Measurements from ENCODE around the gene CSAD.
"Not testable (repeated sequence)": the region's sequence is repeated elsewhere in the genome, so short reads cannot be mapped to it uniquely, and the experiment has no call there.

CSAD gene

GRCh38 chr12:53186745-53187144 lies 6.0 kb upstream of the CSAD start:
- no peak overlapping the region for H3K4me3 ChIP-seq (ENCODE audit: low read length)
- TF ChIP-seq CTCF (conservative IDR thresholded peaks at IDR 0.05; ENCODE audit: low read depth, low read length) = no peak
- DNase-seq (ENCODE audit: low read depth) = no peak

GRCh38 chr12:53185582-53186153 lies 4.9 kb upstream of the CSAD start:
- TF ChIP-seq CTCF (conservative IDR thresholded peaks at IDR 0.05; ENCODE audit: low read depth, low read length) = no peak
- no peak overlapping the region for H3K4me3 ChIP-seq (ENCODE audit: low read length)
- no peak for DNase-seq (ENCODE audit: low read depth)

DNA sequence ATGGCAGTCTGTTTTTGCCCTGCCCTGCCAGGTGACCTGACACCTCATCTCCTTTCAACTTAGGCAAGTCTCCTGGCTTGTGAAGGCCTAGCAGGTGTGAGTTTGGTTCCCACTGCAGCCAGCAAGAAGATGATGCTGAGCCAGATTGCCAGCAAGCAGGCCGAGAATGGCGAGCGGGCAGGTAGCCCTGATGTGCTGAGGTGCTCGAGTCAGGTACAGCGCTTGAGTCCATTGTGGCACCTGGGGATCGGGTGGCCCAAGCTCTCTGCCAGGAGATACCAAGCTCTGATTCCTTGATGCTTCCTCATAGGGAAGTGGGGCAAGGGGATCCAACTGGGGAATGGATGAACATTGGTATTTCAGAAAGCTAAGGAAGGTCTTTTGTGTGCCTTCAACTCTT lies 4.1 kb upstream of the CSAD start:
- H3K4me3 ChIP-seq (ENCODE audit: low read length) = no peak overlapping the region
- no peak for TF ChIP-seq CTCF (conservative IDR thresholded peaks at IDR 0.05; ENCODE audit: low read depth, low read length)

DNA sequence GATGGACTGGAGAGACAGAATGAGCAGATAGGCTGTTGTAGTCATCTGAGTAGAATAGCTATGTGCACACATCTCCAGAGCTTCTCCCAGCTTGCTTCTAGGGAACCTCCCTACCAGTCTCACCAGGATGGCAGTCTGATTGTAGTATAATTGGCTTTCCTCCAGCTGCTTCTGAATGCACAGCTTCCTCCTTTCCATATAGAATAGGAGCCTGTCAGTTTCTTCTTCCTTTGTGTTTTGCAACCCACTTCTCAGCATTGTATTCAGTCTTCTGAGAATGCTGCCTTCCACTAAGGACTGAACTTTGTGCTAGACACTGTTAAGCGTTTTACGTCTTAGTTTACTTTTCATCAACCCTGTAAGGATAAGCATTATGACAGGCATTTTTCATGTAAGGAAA lies 2.2 kb upstream of the CSAD start:
- DNase-seq (ENCODE audit: low read depth) = no peak
- no peak overlapping the region for H3K4me3 ChIP-seq (ENCODE audit: low read length)
- TF ChIP-seq CTCF (conservative IDR thresholded peaks at IDR 0.05; ENCODE audit: low read depth, low read length) = no peak

More for the DNA sequence above, 4.1 kb upstream of the CSAD start:
- no peak for DNase-seq (ENCODE audit: low read depth)

GRCh38 chr12:53181935-53182334 lies 1.2 kb upstream of the CSAD start:
- no peak for DNase-seq (ENCODE audit: low read depth)
- peak overlapping the region; percentile 72 for H3K4me3 ChIP-seq (ENCODE audit: low read length)
- no peak for TF ChIP-seq CTCF (conservative IDR thresholded peaks at IDR 0.05; ENCODE audit: low read depth, low read length)

GRCh38 chr12:53180931-53181645 lies 363 bp upstream of the CSAD start:
- no peak for TF ChIP-seq CTCF (conservative IDR thresholded peaks at IDR 0.05; ENCODE audit: low read depth, low read length)

GRCh38 chr12:53179687-53180219 lies 972 bp downstream of the CSAD start:
- no peak for TF ChIP-seq CTCF (conservative IDR thresholded peaks at IDR 0.05; ENCODE audit: low read depth, low read length)
- peak overlapping the region; percentile 72 for H3K4me3 ChIP-seq (ENCODE audit: low read length)
- no peak for DNase-seq (ENCODE audit: low read depth)

More at GRCh38 chr12:53180931-53181645, 363 bp upstream of the CSAD start:
- peak overlapping the region; percentile 72 for H3K4me3 ChIP-seq (ENCODE audit: low read length)
- no peak for DNase-seq (ENCODE audit: low read depth)

GRCh38 chr12:53178803-53179202 lies 1.9 kb downstream of the CSAD start:
- not testable (repeated sequence) for H3K4me3 ChIP-seq (ENCODE audit: low read length); DNase-seq (ENCODE audit: low read depth)

DNA sequence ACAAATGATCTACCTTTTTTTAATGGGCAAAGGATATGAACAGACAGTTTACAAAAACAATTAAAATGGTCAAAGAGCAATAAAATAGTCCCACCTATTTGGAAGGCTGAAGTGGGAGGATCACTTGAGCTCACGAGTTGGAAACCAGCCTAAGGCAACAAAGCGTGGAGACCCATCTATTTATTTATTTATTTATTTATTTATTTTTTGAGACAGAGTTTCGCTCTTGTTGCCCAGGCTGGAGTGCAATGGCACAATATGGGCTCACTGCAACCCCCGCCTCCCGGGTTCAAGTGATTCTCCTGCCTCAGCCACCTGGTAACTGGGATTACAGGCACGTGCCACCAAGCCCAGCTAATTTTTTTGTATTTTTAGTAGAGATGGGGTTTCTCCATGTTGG lies 3.3 kb downstream of the CSAD start:
- not testable (repeated sequence) for H3K4me3 ChIP-seq (ENCODE audit: low read length); DNase-seq (ENCODE audit: low read depth)
